Esophagus (tissue), 2 donors: ENCODE results near the gene KNG1. TPM values are rescaled to one million over a fixed set of nuclear protein-coding genes. Genes with fewer than 3 reads are reported as not detected.

Source experiments
- H3K27ac ChIP-seq, 2 donors: one replicate each; pipeline ENCODE4 v1.5.1; 2013; ENCODE audit warnings: low read depth in 2 of 2, mild to moderate bottlenecking in 2 of 2, inconsistent platforms in 1 of 2, low read length in 1 of 2, moderate library complexity in 1 of 2
- H3K27me3 ChIP-seq, 2 donors: one replicate each; pipeline ENCODE4 v1.6.1; 2013; ENCODE audit warnings: low read length in 2 of 2, control low read depth in 1 of 2, mild to moderate bottlenecking in 1 of 2; ENCODE audit not compliant: insufficient read depth in 2 of 2, control insufficient read depth in 1 of 2
- H3K36me3 ChIP-seq, 2 donors: one replicate each; pipeline ENCODE4 v1.6.1; 2013; ENCODE audit warnings: low read length in 1 of 2; ENCODE audit not compliant: control insufficient read depth in 2 of 2, insufficient read depth in 2 of 2
- H3K4me1 ChIP-seq, 2 donors: one replicate each; pipeline ENCODE4 v1.6.1; 2013; ENCODE audit warnings: low read length in 1 of 2; ENCODE audit not compliant: control insufficient read depth in 2 of 2, insufficient read depth in 2 of 2
- H3K4me3 ChIP-seq, 2 donors: one replicate each; pipeline ENCODE4 v1.5.1; 2013; ENCODE audit warnings: low read length in 2 of 2, mild to moderate bottlenecking in 2 of 2, low read depth in 1 of 2, moderate library complexity in 1 of 2
- H3K9me3 ChIP-seq, 2 donors: one replicate each; pipeline ENCODE4 v1.6.1; 2013; ENCODE audit warnings: mild to moderate bottlenecking in 2 of 2, low read depth in 1 of 2, low read length in 1 of 2, moderate library complexity in 1 of 2; ENCODE audit not compliant: control insufficient read depth in 2 of 2, insufficient read depth in 1 of 2
- WGBS, 2 donors: extraction: QIAGEN DNeasy Blood & Tissue Kit; methylation state at CpG; one replicate each; pipeline ENCODE4 v1.1.7; 2013; 5-methylcytosine and 5-hydroxymethylcytosine counted together
- polyA plus RNA-seq, 2 donors: library from polyadenylated mRNA; stranded (reverse); fragments of 200-250 nt; gene quantifications; one replicate each; pipeline ENCODE4 v1.2.3, GENCODE V29; 2013
- donor health status: healthy with polysubstance abuse.
- donor health status: Bipolar disorder and iron deficiency.

KNG1 gene
- polyA plus RNA-seq, 2 donors, result not detected

- no peak overlapping the region for H3K27ac ChIP-seq
- H3K4me3 ChIP-seq, result no peak overlapping the region
- no peaks in the 10 kb centered on the region for H3K36me3 ChIP-seq
- WGBS, 2 donors, result 85 to 95% methylated on average over 8 of the region's 8 CpGs
- no peaks in the 10 kb centered on the region for H3K4me1 ChIP-seq
- H3K27me3 ChIP-seq, result no peaks in the 10 kb centered on the region
- H3K9me3 ChIP-seq, result no peaks in the 10 kb centered on the region
Measured at GRCh38 chr3:186760897-186761447, 43.8 kb downstream of the KNG1 start.

DNA sequence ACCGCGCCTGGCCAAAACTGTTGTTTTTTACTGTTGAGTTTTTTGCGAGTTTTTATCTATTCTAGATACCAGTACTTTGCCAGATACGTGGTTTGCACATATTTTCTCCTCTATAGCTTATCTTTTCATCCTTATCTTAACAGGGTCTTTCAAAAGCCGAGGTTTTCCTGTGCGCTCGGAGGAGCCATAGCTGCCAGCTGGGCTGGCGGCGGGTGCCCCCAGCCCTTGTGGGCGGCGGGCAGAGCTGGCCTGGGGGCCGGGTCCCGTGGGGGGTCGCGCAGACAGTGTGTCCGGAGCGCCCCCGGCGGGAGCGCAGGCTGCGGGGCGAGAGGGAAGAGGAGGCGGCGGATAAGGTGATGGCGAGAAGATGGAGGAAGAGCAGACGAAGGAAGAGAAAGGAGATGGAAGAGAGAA is 55.1 kb downstream of the KNG1 start:
- 9 to 17% methylated on average over 26 of the region's 26 CpGs for WGBS, 2 donors
- H3K4me1 ChIP-seq, result peaks cover 0 to 5% of the 10 kb centered on the region in 2 donors
- no peaks in the 10 kb centered on the region for H3K27me3 ChIP-seq
- no peaks in the 10 kb centered on the region for H3K36me3 ChIP-seq
- no peaks in the 10 kb centered on the region for H3K9me3 ChIP-seq
- H3K4me3 ChIP-seq, result peak overlapping the region; percentile 40 to 44
- H3K27ac ChIP-seq, result no peak overlapping the region

GRCh38 chr3:186772701-186773417 is 55.7 kb downstream of the KNG1 start:
- no peaks in the 10 kb centered on the region for H3K9me3 ChIP-seq

GRCh38 chr3:186775999-186776398 is 58.8 kb downstream of the KNG1 start:
- Histone ChIP-seq H3K36me3 (no peaks in the 10 kb centered on the region), H3K27ac (no peak overlapping the region), H3K9me3 (no peaks in the 10 kb centered on the region), H3K4me3 (no peak overlapping the region), H3K4me1 (peaks cover 0 to 5% of the 10 kb centered on the region in 2 donors), H3K27me3 (no peaks in the 10 kb centered on the region)
- 69 to 75% methylated on average over 8 of the region's 8 CpGs for WGBS, 2 donors

More at GRCh38 chr3:186772701-186773417, 55.7 kb downstream of the KNG1 start:
- Histone ChIP-seq H3K4me1 (peaks cover 0 to 5% of the 10 kb centered on the region in 2 donors), H3K27ac (peak overlapping the region; percentile 1 to 54), H3K4me3 (peak overlapping the region; percentile 40 to 44), H3K36me3 (no peaks in the 10 kb centered on the region), H3K27me3 (no peaks in the 10 kb centered on the region)
- 21 to 22% methylated on average over 28 of the region's 28 CpGs for WGBS, 2 donors

- no peak overlapping the region for H3K27ac ChIP-seq
- no peaks in the 10 kb centered on the region for H3K9me3 ChIP-seq
- no peak overlapping the region for H3K4me3 ChIP-seq
- WGBS, 2 donors, result 92 to 94% methylated on average over 5 of the region's 5 CpGs
- no peaks in the 10 kb centered on the region for H3K27me3 ChIP-seq
- H3K4me1 ChIP-seq, result no peaks in the 10 kb centered on the region
- H3K36me3 ChIP-seq, result peaks cover 0 to 2% of the 10 kb centered on the region in 2 donors
Measured at GRCh38 chr3:186779204-186779603, 62.0 kb downstream of the KNG1 start.

GRCh38 chr3:186782542-186783057 is 65.4 kb downstream of the KNG1 start:
- peak overlapping the region; percentile 96 to 98 for H3K27ac ChIP-seq
- H3K9me3 ChIP-seq, result no peaks in the 10 kb centered on the region
- 3 to 5% methylated on average over 21 of the region's 21 CpGs for WGBS, 2 donors
- H3K4me1 ChIP-seq, result no peaks in the 10 kb centered on the region
- H3K27me3 ChIP-seq, result no peaks in the 10 kb centered on the region
- peaks cover 8 to 13% of the 10 kb centered on the region in 2 donors for H3K36me3 ChIP-seq
- H3K4me3 ChIP-seq, result peak overlapping the region; percentile 96 to 100

DNA sequence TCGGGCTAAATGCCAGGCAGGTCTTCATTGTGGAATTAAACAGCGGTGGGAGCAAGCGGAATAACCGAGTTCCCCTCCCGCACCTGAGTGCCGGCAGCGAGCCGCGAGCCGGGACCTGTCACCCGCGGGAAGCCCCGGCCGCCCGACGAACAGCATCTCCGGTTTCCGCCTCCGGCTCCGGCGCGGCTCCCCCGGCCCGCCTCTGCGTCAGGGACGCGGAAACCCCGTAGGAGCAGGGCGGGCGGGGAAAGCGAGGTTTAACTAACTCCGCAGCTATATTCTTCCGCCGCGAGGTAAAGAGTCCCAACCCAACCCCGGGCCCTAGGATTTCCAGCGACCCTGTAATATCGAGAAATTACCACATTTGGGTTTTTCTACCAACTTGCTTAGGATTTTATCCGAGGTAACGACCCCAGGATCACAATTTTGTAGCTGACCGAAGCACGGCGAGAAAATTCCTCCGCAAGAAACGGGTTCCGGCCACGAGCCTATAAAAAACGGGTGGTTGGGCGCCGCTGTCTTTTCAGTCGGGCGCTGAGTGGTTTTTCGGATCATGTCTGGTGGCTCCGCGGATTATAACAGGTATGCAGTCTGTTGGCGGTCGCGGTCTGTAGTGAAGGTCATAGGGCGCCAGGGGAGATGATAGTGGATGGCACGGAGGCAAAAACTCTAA is 66.0 kb downstream of the KNG1 start, which contains the start of gene EIF4A2:
Gene EIF4A2, plus strand, starts transcription at position 520 of the 673 bp plus-strand sequence. Its CDS starts 34 bp downstream, at position 554.
- Histone ChIP-seq H3K9me3 (no peaks in the 10 kb centered on the region), H3K27ac (peak within 1 kb of the TSS; percentile 96 to 98), H3K4me1 (no peaks in the 10 kb centered on the region), H3K27me3 (no peaks in the 10 kb centered on the region), H3K36me3 (peaks cover 12 to 14% of the 10 kb centered on the region in 2 donors), H3K4me3 (peak within 1 kb of the TSS; percentile 96 to 100)
- WGBS, 2 donors, result 0% methylated on average over 56 to 60 of the region's 60 CpGs

GRCh38 chr3:186783731-186784515 is 66.8 kb downstream of the KNG1 start:
- Histone ChIP-seq H3K4me3 (peak overlapping the region; percentile 96 to 100), H3K27me3 (no peaks in the 10 kb centered on the region), H3K36me3 (peaks cover 16 to 19% of the 10 kb centered on the region in 2 donors), H3K4me1 (no peaks in the 10 kb centered on the region), H3K9me3 (no peaks in the 10 kb centered on the region), H3K27ac (peak overlapping the region; percentile 96 to 98)
- 0% methylated on average over 56 of the region's 56 CpGs for WGBS, 2 donors
